ENCODE results near the gene GSG1L2. TPM values are rescaled to one million over a fixed set of nuclear protein-coding genes. Genes with fewer than 3 reads are reported as not detected.
"Not testable (repeated sequence)": the region's sequence is repeated elsewhere in the genome, so short reads cannot be mapped to it uniquely, and the experiment has no call there.

Gene GSG1L2
- total RNA-seq, 2 donors from 2014 or later = not detected

DNA sequence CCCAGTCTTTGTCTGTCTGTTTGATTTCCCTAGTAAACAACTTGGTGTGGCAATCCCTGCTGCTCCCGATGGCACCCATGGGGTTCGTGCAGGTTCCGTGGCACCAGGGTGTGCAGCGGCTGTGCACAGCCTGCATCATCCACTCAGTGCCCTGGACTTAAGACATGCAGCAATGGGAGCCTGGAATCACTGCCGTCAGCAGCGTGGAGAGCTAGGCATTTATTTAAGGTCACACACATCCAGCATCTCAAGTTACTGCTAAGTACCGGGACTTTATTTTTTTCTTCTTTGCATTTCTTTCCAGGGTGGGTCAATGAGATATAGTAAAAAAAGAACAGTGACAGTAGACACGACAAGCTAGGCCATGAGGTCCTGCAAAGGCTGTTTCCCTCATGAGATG, 33.3 kb downstream of the GSG1L2 start:
- Mint-ChIP-seq H3K27me3 (peaks cover 7% of the 10 kb centered on the region), H3K9me3 (no peaks in the 10 kb centered on the region), H3K36me3 (ENCODE audit: low read depth) (no peaks in the 10 kb centered on the region), H3K4me1 (no peaks in the 10 kb centered on the region), H3K4me3 (no peak overlapping the region), H3K27ac (no peak overlapping the region)
- ATAC-seq (replicated peaks) = no peak

DNA sequence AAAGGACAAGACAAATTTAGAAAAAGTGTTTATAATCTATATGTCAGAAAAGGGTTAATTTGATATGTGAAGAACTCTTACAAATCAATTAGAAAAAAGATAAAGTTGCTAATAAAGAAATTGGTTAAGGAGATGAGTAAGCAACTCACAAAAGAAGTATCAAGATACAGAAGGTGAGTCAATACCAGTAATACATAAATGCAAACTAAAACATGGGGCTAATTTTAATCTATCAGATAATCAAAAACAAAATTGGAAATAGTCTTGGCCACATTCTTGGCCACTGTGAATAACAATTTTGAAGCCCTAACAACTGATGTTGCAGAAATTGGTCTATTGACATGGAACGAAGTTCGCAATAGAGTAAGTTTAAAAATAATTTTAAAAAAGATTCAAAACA, 37.3 kb downstream of the GSG1L2 start:
- no peak for ATAC-seq (replicated peaks)
- no peaks in the 10 kb centered on the region for H3K4me1 Mint-ChIP-seq
- no peak overlapping the region for H3K27ac Mint-ChIP-seq
- H3K4me3 Mint-ChIP-seq = no peak overlapping the region
- H3K36me3 Mint-ChIP-seq (ENCODE audit: low read depth) = no peaks in the 10 kb centered on the region
- no peaks in the 10 kb centered on the region for H3K9me3 Mint-ChIP-seq
- H3K27me3 Mint-ChIP-seq = peaks cover 34% of the 10 kb centered on the region

DNA sequence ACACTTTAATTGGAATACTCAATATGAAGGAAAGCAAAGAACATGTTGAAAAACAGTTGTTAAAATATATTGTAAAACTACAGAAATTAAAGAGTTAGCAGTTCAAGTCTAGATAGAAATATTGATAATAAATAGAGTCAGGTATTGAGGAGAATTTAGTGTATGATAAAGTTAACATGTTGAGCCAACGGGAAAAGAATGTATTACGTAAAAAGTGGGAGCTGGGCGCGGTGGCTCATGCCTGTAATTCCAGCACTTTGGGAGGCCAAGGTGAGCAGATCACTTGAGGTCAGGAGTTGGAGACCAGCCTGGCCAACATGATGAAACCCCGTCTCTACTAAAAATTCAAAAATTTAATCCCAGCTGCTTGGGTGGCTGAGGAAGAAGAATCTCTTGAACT, 38.4 kb downstream of the GSG1L2 start:
- H3K27me3 Mint-ChIP-seq = peaks cover 33% of the 10 kb centered on the region
- not testable (repeated sequence) for H3K4me1 Mint-ChIP-seq; H3K4me3 Mint-ChIP-seq; ATAC-seq (replicated peaks); H3K36me3 Mint-ChIP-seq (ENCODE audit: low read depth); H3K9me3 Mint-ChIP-seq; H3K27ac Mint-ChIP-seq

DNA sequence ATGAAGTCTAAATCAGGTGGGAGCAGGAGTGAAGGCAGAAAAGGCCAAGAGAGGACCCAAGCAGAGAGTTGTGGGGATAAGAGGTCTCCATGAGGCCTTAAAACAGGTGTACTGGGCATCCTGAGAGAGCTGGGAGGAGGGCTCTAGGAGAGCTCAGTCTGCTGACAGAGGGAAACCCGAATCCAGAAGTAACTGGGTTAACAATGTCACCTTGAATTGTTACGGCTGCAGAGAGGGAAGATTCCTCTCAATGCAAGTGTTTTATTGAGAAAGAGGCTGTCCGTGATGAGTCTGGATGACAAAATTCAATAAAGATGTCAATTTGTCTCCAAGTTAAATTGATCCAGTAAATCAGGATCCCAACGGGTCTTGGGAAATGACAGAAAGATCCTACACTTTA, 38.8 kb downstream of the GSG1L2 start:
- no peaks in the 10 kb centered on the region for H3K4me1 Mint-ChIP-seq
- H3K4me3 Mint-ChIP-seq = no peak overlapping the region
- no peaks in the 10 kb centered on the region for H3K9me3 Mint-ChIP-seq
- ATAC-seq (replicated peaks) = no peak
- peaks cover 33% of the 10 kb centered on the region for H3K27me3 Mint-ChIP-seq
- H3K27ac Mint-ChIP-seq = no peak overlapping the region
- H3K36me3 Mint-ChIP-seq (ENCODE audit: low read depth) = no peaks in the 10 kb centered on the region

DNA sequence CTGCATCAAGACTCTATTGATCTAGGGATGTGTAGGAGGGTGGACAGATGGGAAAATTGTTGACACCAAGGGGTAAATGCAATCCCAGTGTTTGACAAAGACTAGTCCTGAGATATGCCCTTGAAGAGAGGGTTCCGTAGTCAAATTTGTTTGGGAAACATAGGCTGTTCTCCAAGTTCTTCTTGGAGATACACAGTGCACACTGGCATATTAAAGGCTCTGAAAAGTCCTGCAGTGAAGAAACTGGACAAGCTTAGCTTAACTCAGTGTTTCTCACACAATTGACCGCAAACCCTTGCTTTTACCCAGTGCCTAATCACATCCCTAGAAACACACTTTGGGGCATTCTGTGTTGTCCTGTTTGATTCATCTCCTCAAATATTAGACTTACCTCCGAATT, 41.3 kb downstream of the GSG1L2 start:
- H3K4me1 Mint-ChIP-seq = no peaks in the 10 kb centered on the region
- no peak for ATAC-seq (replicated peaks)
- no peak overlapping the region for H3K27ac Mint-ChIP-seq
- peaks cover 46% of the 10 kb centered on the region for H3K27me3 Mint-ChIP-seq
- H3K4me3 Mint-ChIP-seq = no peak overlapping the region
- peaks cover 3% of the 10 kb centered on the region for H3K9me3 Mint-ChIP-seq
- H3K36me3 Mint-ChIP-seq (ENCODE audit: low read depth) = no peaks in the 10 kb centered on the region

DNA sequence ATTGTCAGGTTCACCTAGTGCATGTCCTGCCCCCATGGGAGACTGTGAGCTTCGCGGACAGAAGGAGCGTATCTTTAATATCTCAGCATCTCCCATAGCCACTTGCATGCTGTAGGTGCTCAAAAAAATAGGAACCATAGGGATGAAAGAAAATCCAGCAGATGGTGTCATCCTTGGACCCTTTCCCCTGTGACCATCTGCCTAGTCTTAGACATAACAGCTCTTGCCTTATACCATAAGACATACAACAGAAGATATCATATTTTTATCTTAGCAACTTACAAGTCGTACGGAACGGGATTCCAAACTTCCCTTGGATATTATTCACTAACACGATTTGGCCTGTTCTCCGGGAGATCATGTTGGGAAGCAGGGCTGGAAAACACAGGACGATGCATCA, 45.0 kb downstream of the GSG1L2 start:
- no peaks in the 10 kb centered on the region for H3K36me3 Mint-ChIP-seq (ENCODE audit: low read depth)
- peaks cover 3% of the 10 kb centered on the region for H3K9me3 Mint-ChIP-seq
- H3K27ac Mint-ChIP-seq = no peak overlapping the region
- H3K27me3 Mint-ChIP-seq = peaks cover 32% of the 10 kb centered on the region
- no peak overlapping the region for H3K4me3 Mint-ChIP-seq
- H3K4me1 Mint-ChIP-seq = no peaks in the 10 kb centered on the region
- ATAC-seq (replicated peaks) = no peak

DNA sequence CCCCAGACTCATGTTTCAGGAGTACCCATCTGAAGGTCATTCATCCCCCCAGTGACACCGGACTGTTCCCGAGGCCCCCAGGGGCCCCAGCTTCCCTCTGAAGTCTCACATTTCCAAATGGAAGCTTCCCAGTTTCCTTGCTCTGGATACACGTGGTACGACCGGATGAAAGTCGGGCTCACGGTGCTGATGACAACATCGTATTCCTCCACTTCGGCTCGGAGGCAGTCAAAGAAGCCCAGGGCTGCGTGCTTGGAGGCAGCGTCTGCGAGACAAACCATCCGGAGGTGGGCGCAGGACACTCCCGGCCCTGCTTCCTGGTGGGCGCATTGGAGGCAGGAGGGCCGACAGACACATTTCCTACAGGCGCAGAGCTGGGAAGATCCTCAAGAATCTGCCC, 49.2 kb downstream of the GSG1L2 start:
- H3K36me3 Mint-ChIP-seq (ENCODE audit: low read depth) = no peaks in the 10 kb centered on the region
- no peak overlapping the region for H3K4me3 Mint-ChIP-seq
- H3K27me3 Mint-ChIP-seq = peaks cover 12% of the 10 kb centered on the region
- no peak for ATAC-seq (replicated peaks)
- H3K4me1 Mint-ChIP-seq = no peaks in the 10 kb centered on the region
- H3K9me3 Mint-ChIP-seq = peaks cover 3% of the 10 kb centered on the region
- no peak overlapping the region for H3K27ac Mint-ChIP-seq

DNA sequence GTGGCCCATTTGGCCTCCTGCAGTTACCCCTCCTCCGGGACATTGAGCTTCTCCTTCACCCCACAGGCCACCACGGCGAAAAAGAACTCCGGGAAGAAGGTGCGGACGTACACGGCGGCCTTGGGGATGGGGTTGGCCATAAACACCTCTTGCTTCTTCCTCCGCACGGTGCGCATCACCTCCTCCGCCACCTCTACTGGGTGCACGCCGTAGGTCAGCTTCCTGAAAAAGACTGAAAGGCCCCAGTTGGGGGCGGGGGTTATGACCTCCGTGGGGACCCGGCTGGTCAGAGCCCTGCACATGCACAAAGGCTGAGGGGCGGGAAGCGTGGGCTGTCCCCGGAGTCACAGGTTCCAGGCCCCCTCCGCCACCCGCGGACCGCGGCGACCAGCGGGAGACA, 50.4 kb downstream of the GSG1L2 start:
- Mint-ChIP-seq H3K4me1 (peaks cover under 1% of the 10 kb centered on the region), H3K36me3 (ENCODE audit: low read depth) (no peaks in the 10 kb centered on the region), H3K4me3 (no peak overlapping the region), H3K9me3 (no peaks in the 10 kb centered on the region), H3K27me3 (peaks cover 6% of the 10 kb centered on the region), H3K27ac (no peak overlapping the region)
- ATAC-seq (replicated peaks) = no peak

DNA sequence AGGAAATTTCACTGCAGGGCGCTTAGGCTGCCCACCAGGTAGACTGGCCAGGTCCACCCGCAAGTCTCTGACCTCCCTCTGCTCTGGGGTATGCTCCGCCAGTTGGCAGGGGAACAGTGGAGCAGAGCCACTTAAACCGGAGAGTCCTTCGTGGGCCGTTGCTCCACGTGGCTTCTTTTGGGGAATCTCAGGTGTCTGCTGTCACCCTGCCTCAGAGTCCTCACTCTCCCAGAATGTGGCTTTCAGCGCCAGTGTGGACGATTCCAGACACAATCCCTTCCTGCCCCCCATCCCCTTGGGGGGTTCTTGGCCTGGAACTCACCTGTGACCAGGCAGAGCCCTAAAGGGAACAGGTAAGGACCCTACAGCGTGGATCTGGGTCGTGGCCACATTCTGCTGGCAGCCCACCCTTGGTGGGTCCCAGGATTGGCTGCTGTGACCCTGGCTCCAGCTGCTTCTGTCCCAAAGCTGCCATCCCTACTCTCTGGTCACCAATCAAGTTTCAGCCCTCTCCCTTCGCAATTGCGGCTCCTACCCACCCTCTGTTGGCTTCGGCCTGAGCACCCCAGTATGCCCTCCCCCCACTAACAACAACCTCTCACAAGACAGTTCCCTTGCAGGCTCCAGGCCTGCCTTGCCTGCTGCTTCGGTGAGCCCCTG, 52.7 kb downstream of the GSG1L2 start:
- Mint-ChIP-seq H3K4me3 (no peak overlapping the region), H3K36me3 (ENCODE audit: low read depth) (no peaks in the 10 kb centered on the region), H3K4me1 (peaks cover 4% of the 10 kb centered on the region), H3K27me3 (peaks cover 16% of the 10 kb centered on the region), H3K27ac (no peak overlapping the region), H3K9me3 (no peaks in the 10 kb centered on the region)
- ATAC-seq (replicated peaks) = no peak

DNA sequence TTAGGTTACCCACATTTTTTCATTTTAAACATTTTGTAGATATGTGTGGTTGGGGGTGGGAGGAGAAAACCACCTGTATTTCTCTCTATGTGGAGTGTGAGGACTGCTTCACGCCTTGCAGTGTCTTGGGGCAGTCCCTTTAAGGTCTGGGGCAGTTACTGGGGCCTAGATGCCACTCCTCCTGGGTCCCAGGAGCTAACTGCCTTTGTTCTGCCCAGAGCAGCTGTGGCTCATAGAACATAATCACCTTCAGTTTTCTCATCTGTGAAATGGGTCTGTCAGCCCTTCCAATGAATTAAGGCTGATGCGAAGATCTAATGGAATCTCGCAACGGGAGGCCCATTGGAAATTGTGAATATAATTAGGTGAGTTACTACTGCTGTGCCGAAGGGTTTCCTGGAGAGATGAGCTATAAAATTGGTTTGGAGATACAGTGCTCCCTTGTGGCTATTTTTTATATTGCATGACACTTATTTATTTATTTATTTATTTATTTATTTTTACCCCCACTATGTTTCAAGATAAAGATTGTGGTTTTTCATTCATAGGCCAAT, 53.4 kb downstream of the GSG1L2 start:
- no peak overlapping the region for H3K4me3 Mint-ChIP-seq
- H3K27ac Mint-ChIP-seq = no peak overlapping the region
- H3K9me3 Mint-ChIP-seq = no peaks in the 10 kb centered on the region

DNA sequence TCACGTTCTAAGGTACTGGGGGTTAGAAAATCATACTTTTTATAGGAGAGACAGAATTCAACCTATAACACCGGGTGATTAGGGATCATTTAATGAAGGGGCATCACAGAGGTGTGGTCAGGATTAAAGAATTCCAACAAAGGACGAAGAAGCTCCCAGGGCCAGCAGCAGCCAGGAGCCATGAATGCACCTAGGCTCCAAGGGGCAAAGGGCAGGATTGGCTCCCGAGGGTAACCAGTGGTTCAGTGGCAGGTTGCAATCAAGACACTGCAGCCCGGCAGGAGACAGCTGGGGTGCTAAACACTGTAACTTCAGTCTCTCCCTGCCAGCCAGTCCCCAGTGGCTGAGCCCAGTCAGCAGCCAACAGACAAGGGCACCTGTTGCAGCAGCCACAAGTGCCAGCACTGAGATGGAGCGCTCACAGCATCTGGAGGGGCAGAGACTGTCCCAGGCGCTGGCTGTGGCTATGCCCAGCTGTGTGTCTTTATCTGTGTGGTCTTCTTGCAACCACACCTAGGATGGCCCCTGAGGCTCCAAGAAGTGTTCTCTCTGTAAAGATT, 54.4 kb downstream of the GSG1L2 start:
- Mint-ChIP-seq H3K9me3 (no peaks in the 10 kb centered on the region), H3K27me3 (peaks cover 16% of the 10 kb centered on the region), H3K27ac (no peak overlapping the region), H3K4me1 (peaks cover 4% of the 10 kb centered on the region), H3K36me3 (ENCODE audit: low read depth) (no peaks in the 10 kb centered on the region), H3K4me3 (no peak overlapping the region)
- ATAC-seq (replicated peaks) = no peak

More for the DNA sequence above, 53.4 kb downstream of the GSG1L2 start:
- peak; percentile 49 for ATAC-seq (replicated peaks)
- Mint-ChIP-seq H3K4me1 (peaks cover 4% of the 10 kb centered on the region), H3K27me3 (peaks cover 16% of the 10 kb centered on the region), H3K36me3 (ENCODE audit: low read depth) (no peaks in the 10 kb centered on the region)

DNA sequence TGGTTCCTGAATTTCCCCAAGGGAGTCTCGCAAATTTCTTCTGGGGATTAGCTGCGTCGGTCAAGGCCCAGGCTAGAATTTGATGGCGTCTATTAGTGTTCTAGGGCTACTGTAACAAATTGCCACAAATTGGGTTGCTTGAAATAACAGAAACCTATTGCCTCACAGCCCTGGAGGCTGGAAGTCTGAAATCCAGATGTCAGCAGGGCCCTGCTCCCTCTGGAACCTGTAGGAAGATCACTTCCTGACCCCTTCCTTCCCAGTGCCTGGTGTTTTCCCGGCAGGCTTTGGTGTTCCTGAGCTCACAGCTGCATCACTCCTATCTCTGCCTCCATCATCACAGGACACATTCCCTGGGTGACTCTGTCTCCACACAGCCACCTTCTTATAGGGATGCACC, 54.9 kb downstream of the GSG1L2 start:
- Mint-ChIP-seq H3K9me3 (no peaks in the 10 kb centered on the region), H3K36me3 (ENCODE audit: low read depth) (no peaks in the 10 kb centered on the region), H3K4me1 (peaks cover 4% of the 10 kb centered on the region), H3K27me3 (peaks cover 16% of the 10 kb centered on the region), H3K27ac (no peak overlapping the region), H3K4me3 (no peak overlapping the region)
- ATAC-seq (replicated peaks) = no peak

DNA sequence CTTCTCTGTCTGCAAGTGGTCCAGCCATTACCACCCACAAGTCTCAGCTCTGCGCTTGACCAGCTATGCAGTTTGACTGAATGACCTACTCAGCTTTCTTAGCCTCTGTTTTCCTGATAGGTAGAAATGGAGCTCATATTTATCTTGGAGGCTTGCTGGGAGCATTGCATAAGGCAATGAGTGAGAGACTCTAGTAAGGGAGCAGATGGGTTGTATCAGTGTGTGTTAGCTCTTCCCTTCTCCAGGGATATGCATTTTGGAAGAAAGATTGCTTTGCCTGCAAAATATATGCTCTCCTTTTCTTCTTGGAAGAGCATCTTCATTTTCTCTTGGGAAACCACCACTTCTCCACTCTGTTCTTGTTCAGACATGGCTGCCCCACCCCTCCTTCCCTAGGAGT, 56.6 kb downstream of the GSG1L2 start:
- peaks cover 4% of the 10 kb centered on the region for H3K4me1 Mint-ChIP-seq
- H3K27ac Mint-ChIP-seq = no peak overlapping the region
- no peak overlapping the region for H3K4me3 Mint-ChIP-seq
- peaks cover 25% of the 10 kb centered on the region for H3K27me3 Mint-ChIP-seq
- no peaks in the 10 kb centered on the region for H3K9me3 Mint-ChIP-seq
- no peaks in the 10 kb centered on the region for H3K36me3 Mint-ChIP-seq (ENCODE audit: low read depth)
- ATAC-seq (replicated peaks) = no peak

DNA sequence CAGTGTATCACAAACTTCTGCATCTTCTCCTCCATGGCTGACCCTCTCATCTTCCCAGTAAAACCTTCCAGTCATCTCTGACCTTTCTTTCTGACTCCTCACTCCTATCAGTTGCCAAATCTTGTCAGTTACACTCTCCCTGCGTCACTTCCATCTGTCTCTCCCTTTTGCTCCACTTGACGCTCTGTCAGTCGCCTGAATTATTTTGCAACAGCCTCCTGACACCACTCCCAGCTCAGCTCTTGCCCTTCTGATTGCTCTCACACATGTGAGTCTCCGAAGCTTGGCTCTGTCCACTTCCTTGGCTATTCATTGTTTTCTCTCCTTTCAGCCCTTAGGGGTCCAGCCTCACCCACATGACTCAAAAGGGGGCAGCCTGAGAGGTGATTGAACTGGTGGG, 58.2 kb downstream of the GSG1L2 start:
- H3K4me3 Mint-ChIP-seq = no peak overlapping the region
- H3K9me3 Mint-ChIP-seq = no peaks in the 10 kb centered on the region
- no peak overlapping the region for H3K27ac Mint-ChIP-seq
- peak; percentile 37 for ATAC-seq (replicated peaks)
- peaks cover 4% of the 10 kb centered on the region for H3K4me1 Mint-ChIP-seq
- H3K36me3 Mint-ChIP-seq (ENCODE audit: low read depth) = no peaks in the 10 kb centered on the region
- peaks cover 27% of the 10 kb centered on the region for H3K27me3 Mint-ChIP-seq

DNA sequence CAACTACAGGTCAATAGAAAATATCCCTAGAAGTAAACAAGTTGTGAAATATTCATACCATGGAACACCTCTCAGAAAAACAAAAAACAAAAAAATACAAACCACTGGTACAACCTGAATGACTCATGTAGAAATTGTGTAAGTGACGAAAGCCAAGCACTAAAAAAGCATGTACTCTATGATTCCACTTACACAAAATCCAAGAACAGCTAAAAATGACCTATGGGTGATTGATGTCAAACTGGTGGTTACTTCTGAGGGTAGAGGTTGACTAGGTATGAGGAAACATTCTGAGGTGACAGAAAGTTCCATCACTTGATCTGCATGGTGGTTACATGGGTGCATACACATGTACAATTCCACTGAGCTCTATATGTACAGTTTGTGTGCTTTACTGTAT, 61.6 kb downstream of the GSG1L2 start:
- H3K9me3 Mint-ChIP-seq = no peaks in the 10 kb centered on the region
- no peaks in the 10 kb centered on the region for H3K4me1 Mint-ChIP-seq
- H3K36me3 Mint-ChIP-seq (ENCODE audit: low read depth) = no peaks in the 10 kb centered on the region
- H3K27ac Mint-ChIP-seq = no peak overlapping the region
- ATAC-seq (replicated peaks) = peak; percentile 66
- H3K4me3 Mint-ChIP-seq = no peak overlapping the region
- peaks cover 36% of the 10 kb centered on the region for H3K27me3 Mint-ChIP-seq

Measured in activated T-helper 17 cell treated with anti-CD3 and anti-CD28 coated beads, Interleukin-2, amount 50 U/mL, for 72 hours (primary cell).